Aorta (tissue), 5 donors: ENCODE data around the gene SYT6. TPM values are rescaled to one million over a fixed set of nuclear protein-coding genes. Genes with fewer than 3 reads are reported as not detected.
A peak's percentile ranks its signal among the peaks of the same experiment; 100 is the strongest.

Experiments
- ATAC-seq: fragments of 200-7000 bp; cut with Tn5 transposase; one replicate; pipeline ENCODE4 v1.9.1; 2022; ENCODE audit warnings: moderate library complexity; ENCODE audit not compliant: low FRiP score
- DNase-seq, 2 donors: peaks; one replicate each; pipeline ENCODE4 v3.0.0-alpha.2; 2020
- H3K27ac ChIP-seq, 2 donors: one replicate each; pipeline ENCODE4 v1.5.1; 2013; ENCODE audit warnings: low read length in 2 of 2, mild to moderate bottlenecking in 2 of 2, moderate library complexity in 2 of 2, control low read depth in 1 of 2, inconsistent platforms in 1 of 2, low read depth in 1 of 2
- H3K27me3 ChIP-seq, 2 donors: one replicate each; pipeline ENCODE4 v1.6.1; 2013; ENCODE audit warnings: control low read depth in 1 of 2, low read length in 1 of 2, mild to moderate bottlenecking in 1 of 2, moderate library complexity in 1 of 2; ENCODE audit not compliant: insufficient read depth in 2 of 2, control insufficient read depth in 1 of 2
- H3K36me3 ChIP-seq, 2 donors: one replicate each; pipeline ENCODE4 v1.6.1; 2013; ENCODE audit warnings: control low read depth in 1 of 2, low read length in 1 of 2, mild to moderate bottlenecking in 1 of 2; ENCODE audit not compliant: insufficient read depth in 2 of 2, control insufficient read depth in 1 of 2
- H3K4me1 ChIP-seq, 2 donors: one replicate each; pipeline ENCODE4 v1.6.1; 2013; ENCODE audit warnings: low read length in 2 of 2, control low read depth in 1 of 2, mild to moderate bottlenecking in 1 of 2, moderate library complexity in 1 of 2; ENCODE audit not compliant: insufficient read depth in 2 of 2, control insufficient read depth in 1 of 2
- H3K4me3 ChIP-seq, 2 donors: one replicate each; pipeline ENCODE4 v1.5.1; 2013; ENCODE audit warnings: low read length in 2 of 2, control low read depth in 1 of 2, mild to moderate bottlenecking in 1 of 2
- H3K9me3 ChIP-seq: one replicate; pipeline ENCODE4 v1.6.1; 2013; ENCODE audit warnings: mild to moderate bottlenecking, low read length; ENCODE audit not compliant: control insufficient read depth
- WGBS, 2 donors: extraction: QIAGEN DNeasy Blood & Tissue Kit; methylation state at CpG; one replicate each; pipeline ENCODE4 v1.1.7; 2013; 5-methylcytosine and 5-hydroxymethylcytosine counted together
- intact Hi-C, 2 donors: fragments of 100-400 bp; cut with DNase I; formaldehyde crosslinking; loops; one replicate each; pipeline versions ENCODE4 v1.14.2 to v1.15.0; 2022
- polyA plus RNA-seq, 2 donors: library from polyadenylated mRNA; stranded (reverse); fragments of 200-250 nt; gene quantifications; one replicate each; pipeline ENCODE4 v1.2.3, GENCODE V29; 2013
- total RNA-seq, 2 donors: library from RNA; stranded (reverse); fragmentation: NEBNext Ultra II Directional; extraction: Animal tissue kit (Norgen Biotek cat#: 25700); gene quantifications; one replicate each; pipeline ENCODE4 v1.2.1, GENCODE V29; 2021
- donor health status: healthy with polysubstance abuse.
- donor health status: Bipolar disorder and iron deficiency.
- donor health status: DM: no; HTN: no; CAD: no.
- donor health status: DM: no; HTN: no; CAD: no.
- donor health status: DM: yes; HTN: yes; CAD: no.

Gene SYT6
- total and polyA plus RNA-seq, 4 donors = 0.12 TPM; not detected in 3

DNA sequence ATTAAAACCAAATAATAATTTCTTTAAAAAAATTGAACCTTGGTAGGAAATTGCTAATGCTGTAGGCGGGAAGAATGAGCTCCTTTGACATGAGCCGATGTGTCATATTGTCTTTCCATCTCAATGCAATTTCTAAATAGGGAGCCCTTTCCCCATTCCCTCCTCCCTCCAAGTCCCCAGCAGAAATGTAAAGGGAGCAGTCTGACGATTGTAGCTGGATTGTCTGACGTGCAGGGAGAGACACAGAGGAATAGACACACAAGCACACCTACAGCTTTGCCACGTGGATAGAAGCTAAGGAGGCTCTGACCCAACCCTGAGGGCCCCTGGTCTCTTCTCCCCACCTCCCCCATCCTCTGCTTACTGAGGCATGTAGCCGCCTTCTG is 3.6 kb upstream of the SYT6 start:
- no peaks in the 10 kb centered on the region for H3K9me3 ChIP-seq
- WGBS, 2 donors = 51 to 68% methylated on average over 6 of the region's 6 CpGs
- intact Hi-C loops = no loop called here
- no peak overlapping the region for H3K27ac ChIP-seq
- ATAC-seq (no peak), DNase-seq (no peak)
- no peak overlapping the region for H3K4me3 ChIP-seq
- no peaks in the 10 kb centered on the region for H3K27me3 ChIP-seq
- no peaks in the 10 kb centered on the region for H3K4me1 ChIP-seq
- no peaks in the 10 kb centered on the region for H3K36me3 ChIP-seq

DNA sequence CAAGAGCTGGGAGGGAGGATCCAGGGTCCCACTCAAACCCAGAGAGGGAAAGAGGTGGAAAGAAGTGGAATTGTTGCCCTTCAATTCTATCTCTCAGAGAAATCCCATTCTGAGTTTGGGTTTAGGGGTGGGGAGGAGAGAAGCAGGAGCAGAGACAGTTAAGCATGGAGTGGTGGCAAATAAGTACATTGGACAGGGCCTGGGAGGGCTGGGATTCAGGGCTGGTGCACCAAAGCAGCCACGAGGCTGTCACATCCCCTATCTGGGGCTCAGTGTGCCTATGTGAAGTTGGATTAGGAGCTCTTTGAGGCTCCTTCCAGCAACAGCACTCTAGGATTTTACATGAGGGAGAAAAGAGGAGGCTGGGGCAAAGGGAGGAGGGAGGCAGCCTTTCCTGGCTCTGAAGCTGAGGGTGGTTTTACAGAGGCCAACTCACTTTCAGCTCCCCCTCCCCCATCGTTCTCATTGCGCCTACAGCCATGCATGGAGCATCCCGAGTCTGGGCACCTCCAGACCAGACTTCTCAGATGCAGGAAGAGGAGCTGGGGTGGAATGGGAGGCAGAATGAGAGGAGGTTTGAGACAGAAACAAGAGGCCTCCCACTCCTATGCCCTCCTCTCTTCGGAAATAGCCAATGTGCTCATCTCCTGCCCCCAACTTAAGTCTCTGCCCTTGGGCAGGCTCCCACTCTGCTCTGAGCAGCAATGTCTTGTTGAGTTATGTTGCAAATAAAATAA is 3.0 kb upstream of the SYT6 start:
- no peaks in the 10 kb centered on the region for H3K36me3 ChIP-seq
- no peak overlapping the region for H3K27ac ChIP-seq
- H3K9me3 ChIP-seq = no peaks in the 10 kb centered on the region
- H3K4me3 ChIP-seq = no peak overlapping the region
- no peaks in the 10 kb centered on the region for H3K27me3 ChIP-seq
- DNase-seq (no peak), ATAC-seq (no peak)
- intact Hi-C loops = no loop called here
- no peaks in the 10 kb centered on the region for H3K4me1 ChIP-seq
- 28 to 34% methylated on average over 5 of the region's 5 CpGs for WGBS, 2 donors

DNA sequence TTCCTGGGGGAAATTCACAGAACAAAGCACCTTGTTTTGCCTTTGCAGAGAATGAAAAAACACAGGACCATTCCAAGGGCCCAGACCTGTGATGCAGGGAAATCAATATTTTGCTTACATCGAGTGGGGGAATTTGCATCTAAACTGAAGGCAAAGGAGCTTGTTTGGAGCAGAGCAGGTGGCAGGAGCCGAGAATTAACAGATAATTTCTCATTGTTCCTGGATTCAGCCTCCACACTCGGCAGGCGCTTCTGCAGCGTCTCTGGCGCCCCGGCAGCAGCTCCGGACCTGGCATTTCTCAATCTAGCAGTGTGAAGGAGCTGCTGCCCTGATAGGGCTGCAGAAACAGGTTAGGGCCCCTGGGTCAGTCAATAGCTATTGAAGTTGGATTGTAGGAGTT is 2.0 kb upstream of the SYT6 start:
- H3K4me3 ChIP-seq = no peak overlapping the region
- H3K9me3 ChIP-seq = no peaks in the 10 kb centered on the region
- no peaks in the 10 kb centered on the region for H3K27me3 ChIP-seq
- WGBS, 2 donors = 58 to 62% methylated on average over 8 of the region's 8 CpGs
- DNase-seq = no peak
- no peaks in the 10 kb centered on the region for H3K4me1 ChIP-seq
- no peaks in the 10 kb centered on the region for H3K36me3 ChIP-seq
- no peak overlapping the region for H3K27ac ChIP-seq
- no peak for ATAC-seq
- intact Hi-C loops = no loop called here

DNA sequence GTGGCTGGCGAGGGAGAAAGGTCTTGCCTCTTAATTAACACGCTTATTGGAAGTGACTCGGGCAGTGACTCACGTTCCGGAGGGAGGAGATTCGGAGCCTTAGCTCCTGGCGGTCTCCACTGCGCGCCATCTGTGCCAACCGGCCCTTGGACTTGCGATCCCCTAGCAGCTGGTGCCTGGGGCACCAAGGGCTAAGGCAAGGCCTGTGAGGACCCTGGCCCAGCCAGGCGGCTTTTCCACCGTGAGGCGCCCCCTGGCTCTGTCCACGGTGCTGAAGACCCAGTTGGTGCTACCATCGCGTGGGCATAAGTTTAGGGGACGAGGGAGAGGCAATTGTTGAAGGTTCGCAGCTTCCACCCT is 1.3 kb upstream of the SYT6 start:
- ATAC-seq (no peak), DNase-seq (no peak)
- Histone ChIP-seq H3K9me3 (no peaks in the 10 kb centered on the region), H3K4me1 (no peaks in the 10 kb centered on the region), H3K27ac (no peak overlapping the region), H3K36me3 (no peaks in the 10 kb centered on the region), H3K4me3 (no peak overlapping the region), H3K27me3 (no peaks in the 10 kb centered on the region)
- intact Hi-C loops = no loop called here
- 5 to 7% methylated on average over 19 of the region's 19 CpGs for WGBS, 2 donors

DNA sequence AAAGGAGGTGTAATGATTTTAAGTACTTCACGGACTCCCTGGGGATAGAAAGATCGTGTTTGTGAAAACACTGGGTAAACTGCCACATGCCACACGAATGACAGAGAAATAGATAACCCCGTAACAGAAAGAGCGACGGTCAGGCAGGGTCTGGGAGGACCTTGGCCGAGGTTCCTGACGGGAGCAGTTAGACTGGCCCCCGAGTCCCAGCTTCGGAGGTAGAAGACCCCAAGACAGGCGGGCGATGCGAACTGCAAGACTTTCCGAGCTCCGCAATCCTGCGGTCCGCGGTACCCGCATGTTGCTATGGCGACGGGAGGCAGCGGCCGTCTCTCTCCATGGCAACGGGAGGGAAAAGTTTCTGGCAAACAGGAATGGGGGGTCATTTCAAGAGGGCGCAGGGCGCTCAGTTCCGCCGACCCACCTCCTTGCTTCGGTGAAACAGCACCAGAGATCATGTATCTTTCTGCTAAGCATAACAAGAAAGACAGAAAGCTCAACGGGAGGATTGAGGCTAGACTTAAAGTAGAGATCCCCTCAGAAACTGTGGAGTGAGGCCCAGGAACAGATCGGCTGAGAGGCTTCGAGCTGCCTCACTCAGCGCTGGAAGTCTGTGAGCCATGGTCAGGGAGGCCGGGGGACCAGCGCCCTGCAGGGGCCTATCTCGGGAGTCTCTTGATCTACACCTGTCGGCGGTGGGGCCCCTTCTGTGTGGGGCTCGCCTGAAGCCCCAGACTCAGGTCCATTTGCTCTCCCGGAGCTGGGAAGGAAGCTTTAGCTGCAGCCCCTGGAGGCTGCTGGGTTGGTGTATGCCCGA is 685 bp upstream of the SYT6 start:
- H3K36me3 ChIP-seq = no peaks in the 10 kb centered on the region
- H3K9me3 ChIP-seq = no peaks in the 10 kb centered on the region
- no peak for DNase-seq
- ATAC-seq = no peak
- no peak overlapping the region for H3K27ac ChIP-seq
- no peak overlapping the region for H3K4me3 ChIP-seq
- no peaks in the 10 kb centered on the region for H3K4me1 ChIP-seq
- 3 to 4% methylated on average over 41 of the region's 41 CpGs for WGBS, 2 donors
- intact Hi-C loops = no loop called here
- H3K27me3 ChIP-seq = no peaks in the 10 kb centered on the region

DNA sequence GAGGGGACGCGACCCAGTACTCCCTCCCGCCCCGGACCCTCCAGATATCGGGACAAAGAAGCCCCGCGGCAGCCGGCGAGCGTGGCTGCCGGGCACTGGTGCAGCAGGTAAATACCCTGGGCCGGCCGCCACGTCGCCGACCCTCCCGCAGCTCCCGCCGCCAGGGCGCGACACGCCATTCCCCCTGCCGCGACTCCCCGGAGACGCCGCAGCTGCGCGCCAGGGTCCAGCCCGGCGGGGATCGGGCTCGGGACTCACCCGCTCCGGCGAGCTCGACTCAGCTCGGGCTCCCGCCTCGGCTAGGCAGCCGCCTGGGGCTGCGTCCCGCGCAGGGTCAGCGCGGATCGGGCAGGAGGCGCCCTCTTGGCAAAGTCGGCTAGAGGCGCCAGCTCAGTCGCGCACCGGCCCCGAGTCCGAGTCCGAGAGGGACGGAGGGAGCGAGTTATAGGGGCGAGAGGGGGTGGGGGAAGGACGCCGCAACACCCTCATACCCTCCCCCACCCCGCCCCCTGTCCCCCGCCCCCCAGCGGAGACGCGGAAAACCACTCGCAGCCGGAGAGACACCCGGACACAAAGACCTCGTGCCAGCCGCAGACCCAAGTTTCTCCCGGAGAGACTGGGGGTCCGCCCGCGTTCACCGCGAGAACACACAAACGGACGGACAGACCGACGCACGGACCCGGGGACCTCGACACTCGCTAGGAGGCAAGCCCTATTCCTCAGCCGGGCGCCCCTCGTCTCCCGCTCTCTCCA is 985 bp downstream of the SYT6 start:
- H3K4me3 ChIP-seq = no peak overlapping the region
- H3K9me3 ChIP-seq = no peaks in the 10 kb centered on the region
- no peaks in the 10 kb centered on the region for H3K27me3 ChIP-seq
- intact Hi-C loops = no loop called here
- no peaks in the 10 kb centered on the region for H3K4me1 ChIP-seq
- ATAC-seq (peak; percentile 58), DNase-seq (peak; percentile 66 to 84)
- no peaks in the 10 kb centered on the region for H3K36me3 ChIP-seq
- 1% methylated on average over 56 to 89 of the region's 89 CpGs for WGBS, 2 donors
- no peak overlapping the region for H3K27ac ChIP-seq

DNA sequence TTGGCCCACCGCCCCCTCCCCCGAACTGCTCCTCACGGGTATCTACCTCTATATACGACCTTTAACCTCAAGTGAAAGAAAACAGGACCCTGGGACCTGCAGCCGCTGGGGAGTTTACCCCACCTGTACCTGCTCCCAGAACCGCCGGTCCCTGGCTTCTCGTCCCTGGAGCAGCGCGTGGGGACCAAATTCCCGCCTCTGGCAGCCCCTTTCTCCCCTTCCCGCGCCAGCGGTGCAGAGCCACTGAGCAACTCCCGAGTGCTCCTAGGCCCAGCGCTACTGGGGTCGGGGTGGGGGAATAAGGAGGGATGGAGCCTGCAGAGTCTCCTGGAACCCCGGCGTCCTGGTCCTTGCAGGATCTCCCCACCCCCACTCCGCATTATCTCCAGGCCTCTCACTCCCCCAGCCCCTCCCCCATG is 1.6 kb downstream of the SYT6 start:
- Histone ChIP-seq H3K9me3 (no peaks in the 10 kb centered on the region), H3K27me3 (no peaks in the 10 kb centered on the region), H3K27ac (no peak overlapping the region), H3K36me3 (no peaks in the 10 kb centered on the region), H3K4me1 (no peaks in the 10 kb centered on the region), H3K4me3 (no peak overlapping the region)
- WGBS, 2 donors = 3 to 6% methylated on average over 20 of the region's 20 CpGs
- DNase-seq (no peak), ATAC-seq (no peak)
- intact Hi-C loops = no loop called here

DNA sequence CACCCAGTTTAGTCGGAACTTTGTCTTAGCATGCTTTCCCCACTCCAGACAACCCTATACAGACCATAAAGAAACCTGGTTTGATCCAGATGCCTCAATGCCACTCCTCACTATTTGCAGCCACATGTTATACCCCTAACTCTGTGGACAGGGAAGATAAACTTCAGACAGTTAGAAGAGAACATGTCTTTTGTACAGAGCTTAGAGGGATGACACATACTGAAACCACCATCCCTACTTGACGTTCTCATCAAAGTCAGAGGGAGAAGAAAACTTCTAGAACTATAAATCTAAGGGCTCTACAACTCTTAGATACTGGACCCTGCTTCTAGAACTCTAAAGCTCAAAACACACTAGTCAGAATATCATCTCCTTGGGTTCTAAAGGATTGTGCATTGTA is 3.7 kb downstream of the SYT6 start:
- DNase-seq (no peak), ATAC-seq (no peak)
- no peaks in the 10 kb centered on the region for H3K36me3 ChIP-seq
- no peak overlapping the region for H3K4me3 ChIP-seq
- no peaks in the 10 kb centered on the region for H3K9me3 ChIP-seq
- peaks cover 0 to 1% of the 10 kb centered on the region in 2 donors for H3K27me3 ChIP-seq
- H3K4me1 ChIP-seq = no peaks in the 10 kb centered on the region
- WGBS, 2 donors = 55 to 69% methylated on average over 2 of the region's 2 CpGs
- intact Hi-C loops = no loop called here
- H3K27ac ChIP-seq = no peak overlapping the region
